Keratinocyte (primary cell): ENCODE data around the gene TMUB2. TPM values are rescaled to one million over a fixed set of nuclear protein-coding genes. Genes with fewer than 3 reads are reported as not detected.

ENCODE experiments used
- DNase-seq: peaks from one replicate; pipeline ENCODE4 v3.0.0-alpha.2; 2011; ENCODE audit warnings: low read depth, missing footprints, low spot score
- FAIRE-seq: peaks from 2 replicates; lab custom pipeline; 2011; peaks lifted over from hg19 to GRCh38; lab: Jason Lieb, UNC
- H2AFZ ChIP-seq: 2 replicates; pipeline ENCODE4 v1.6.0; 2012; ENCODE audit warnings: low read length, control low read depth, inconsistent platforms; ENCODE audit not compliant: control insufficient read depth
- H3K27ac ChIP-seq: 2 replicates; pipeline ENCODE4 v1.5.1; 2011; ENCODE audit warnings: low read length; ENCODE audit not compliant: control insufficient read depth, insufficient read depth
- H3K27me3 ChIP-seq: 3 replicates; pipeline ENCODE4 v1.6.0; 2011; ENCODE audit warnings: low read length; ENCODE audit not compliant: control insufficient read depth, insufficient read depth; ENCODE audit errors: extremely low read depth
- H3K36me3 ChIP-seq, 2 experiments: 2 replicates in 1 of 2; 3 replicates in 1 of 2; pipeline ENCODE4 v1.5.1; 2011; ENCODE audit warnings: low read length in 2 of 2, mild to moderate bottlenecking in 1 of 2; ENCODE audit not compliant: control insufficient read depth in 2 of 2, insufficient read depth in 2 of 2; ENCODE audit errors: extremely low read depth in 1 of 2
- H3K4me1 ChIP-seq: 3 replicates; pipeline ENCODE4 v1.5.1; 2011; ENCODE audit warnings: low read length; ENCODE audit not compliant: control insufficient read depth, insufficient read depth; ENCODE audit errors: extremely low read depth
- H3K4me2 ChIP-seq: 3 replicates; pipeline ENCODE4 v1.6.0; 2011; ENCODE audit warnings: low read depth, low read length; ENCODE audit not compliant: control insufficient read depth, insufficient read depth; ENCODE audit errors: extremely low read depth
- H3K4me3 ChIP-seq, 3 experiments: fragments of 200-600 bp in 1 of 3; sonication (generic) in 1 of 3; 2 replicates in 2 of 3; 3 replicates in 1 of 3; pipeline ENCODE4 v1.5.1; 2011 to 2016; ENCODE audit warnings: low read length in 3 of 3, mild to moderate bottlenecking in 3 of 3, control low read depth in 2 of 3, inconsistent platforms in 1 of 3, low read depth in 1 of 3, mixed read lengths in 1 of 3, mixed run types in 1 of 3, moderate library complexity in 1 of 3; ENCODE audit not compliant: control insufficient read depth in 2 of 3, insufficient read depth in 2 of 3; ENCODE audit errors: extremely low read depth in 1 of 3
- H3K79me2 ChIP-seq: 2 replicates; pipeline ENCODE4 v1.6.0; 2012; ENCODE audit warnings: low read length; ENCODE audit not compliant: control insufficient read depth, insufficient read depth
- H3K9ac ChIP-seq: 3 replicates; pipeline ENCODE4 v1.6.0; 2011; ENCODE audit warnings: low read length; ENCODE audit not compliant: control insufficient read depth, insufficient read depth; ENCODE audit errors: extremely low read depth
- H3K9me1 ChIP-seq: 3 replicates; pipeline ENCODE4 v1.6.0; 2011; ENCODE audit warnings: low read length; ENCODE audit not compliant: control insufficient read depth, insufficient read depth; ENCODE audit errors: extremely low read depth
- H3K9me3 ChIP-seq: 2 replicates; pipeline ENCODE4 v1.5.1; 2012; ENCODE audit warnings: low read depth, low read length; ENCODE audit not compliant: control insufficient read depth
- H4K20me1 ChIP-seq: 3 replicates; pipeline ENCODE4 v1.6.0; 2011; ENCODE audit warnings: low read length; ENCODE audit not compliant: control insufficient read depth, insufficient read depth; ENCODE audit errors: extremely low read depth
- CTCF ChIP-seq, 3 experiments: IDR thresholded peaks in 1 of 3; conservative IDR thresholded peaks in 1 of 3; optimal IDR thresholded peaks in 1 of 3; 2 replicates in 2 of 3; 3 replicates in 1 of 3; pipeline versions ENCODE3 to v1.5.1; 2011; ENCODE audit warnings: low read length in 3 of 3, mild to moderate bottlenecking in 3 of 3, moderate library complexity in 2 of 3, control low read depth in 1 of 3, inconsistent platforms in 1 of 3; ENCODE audit not compliant: insufficient read depth in 2 of 3; ENCODE audit errors: extremely low read depth in 1 of 3
- EZH2 ChIP-seq: IDR thresholded peaks from one replicate; pipeline ENCODE4 v1.6.1; 2012; ENCODE audit warnings: inconsistent platforms, mild to moderate bottlenecking, low read length, moderate library complexity
- dilution Hi-C: fragments of 300-500 bp; cut with MboI; formaldehyde crosslinking; loops from one replicate; pipeline ENCODE4 v1.7.0; 2020; ENCODE audit warnings: low sequenced_read_pairs; ENCODE audit not compliant: extremely low pct_ligation_motif_present
- polyA plus RNA-seq, 5 experiments: library from polyadenylated mRNA; depleted of rRNA in 3 of 5; stranded (reverse) in 3 of 5; stranded (forward) in 1 of 5; unstranded in 1 of 5; fragments of >200 nt; gene quantifications; 1 replicate in 1 of 5; 2 replicates in 3 of 5; 3 replicates in 1 of 5; pipeline versions ENCODE4 v1.2.1 to v1.2.3, GENCODE V29; 2011 to 2012; ENCODE audit warnings: missing spikeins in 2 of 5, low read depth in 1 of 5, low replicate concordance in 1 of 5

The TMUB2 gene
- polyA plus RNA-seq, 1 donor (not counting 4 experiments of a cell fraction or from before 2014, with no cell fraction given), result 25.5 TPM

- H3K4me2 ChIP-seq, result no peak overlapping the region
- no peaks in the 10 kb centered on the region for H4K20me1 ChIP-seq
- no peak for TF ChIP-seq CTCF (optimal IDR thresholded peaks at IDR 0.05 in 1 of 3, IDR thresholded peaks at IDR 0.05 in 1 of 3, conservative IDR thresholded peaks at IDR 0.05 in 1 of 3; ENCODE audit: extremely low read depth in 1 of 3, insufficient read depth in 2 of 3, low read length in 3 of 3)
- TF ChIP-seq EZH2, result no peak
- peaks cover 1 to 6% of the 10 kb centered on the region in 2 experiments for H3K36me3 ChIP-seq
- no peak overlapping the region for H3K9ac ChIP-seq
- FAIRE-seq (no peak), DNase-seq (no peak)
- no peaks in the 10 kb centered on the region for H3K9me3 ChIP-seq
- dilution Hi-C loops, result no loop called here
- H3K9me1 ChIP-seq, result no peaks in the 10 kb centered on the region
- H2AFZ ChIP-seq, result no peak overlapping the region
- H3K79me2 ChIP-seq, result peaks cover 37% of the 10 kb centered on the region
- H3K4me3 ChIP-seq, result no peak overlapping the region
- H3K27ac ChIP-seq, result no peak overlapping the region
- H3K27me3 ChIP-seq, result no peaks in the 10 kb centered on the region
- peaks cover 11% of the 10 kb centered on the region for H3K4me1 ChIP-seq
Measured at GRCh38 chr17:44184212-44184810, 2.5 kb upstream of the TMUB2 start.

GRCh38 chr17:44187131-44187899 lies 543 bp downstream of the TMUB2 start:
- Histone ChIP-seq H3K27me3 (no peaks in the 10 kb centered on the region), H3K9ac (peak overlapping the region; percentile 96), H2AFZ (peak overlapping the region; percentile 90), H3K27ac (peak overlapping the region; percentile 97), H3K4me1 (peaks cover 11% of the 10 kb centered on the region), H3K9me3 (no peaks in the 10 kb centered on the region), H3K79me2 (peaks cover 35% of the 10 kb centered on the region), H3K9me1 (no peaks in the 10 kb centered on the region), H3K36me3 (peaks cover 15 to 17% of the 10 kb centered on the region in 2 experiments), H3K4me3 (peak overlapping the region; percentile 87 to 100 (median 91)), H3K4me2 (peak overlapping the region; percentile 90), H4K20me1 (no peaks in the 10 kb centered on the region)
- TF ChIP-seq EZH2 (no peak), CTCF (optimal IDR thresholded peaks at IDR 0.05 in 1 of 3, IDR thresholded peaks at IDR 0.05 in 1 of 3, conservative IDR thresholded peaks at IDR 0.05 in 1 of 3; ENCODE audit: extremely low read depth in 1 of 3, insufficient read depth in 2 of 3, low read length in 3 of 3) (no peak)
- dilution Hi-C loops, result no loop called here
- DNase-seq, result no peak
- no peak for FAIRE-seq
